ENCODE results near the gene IL20.

DNA sequence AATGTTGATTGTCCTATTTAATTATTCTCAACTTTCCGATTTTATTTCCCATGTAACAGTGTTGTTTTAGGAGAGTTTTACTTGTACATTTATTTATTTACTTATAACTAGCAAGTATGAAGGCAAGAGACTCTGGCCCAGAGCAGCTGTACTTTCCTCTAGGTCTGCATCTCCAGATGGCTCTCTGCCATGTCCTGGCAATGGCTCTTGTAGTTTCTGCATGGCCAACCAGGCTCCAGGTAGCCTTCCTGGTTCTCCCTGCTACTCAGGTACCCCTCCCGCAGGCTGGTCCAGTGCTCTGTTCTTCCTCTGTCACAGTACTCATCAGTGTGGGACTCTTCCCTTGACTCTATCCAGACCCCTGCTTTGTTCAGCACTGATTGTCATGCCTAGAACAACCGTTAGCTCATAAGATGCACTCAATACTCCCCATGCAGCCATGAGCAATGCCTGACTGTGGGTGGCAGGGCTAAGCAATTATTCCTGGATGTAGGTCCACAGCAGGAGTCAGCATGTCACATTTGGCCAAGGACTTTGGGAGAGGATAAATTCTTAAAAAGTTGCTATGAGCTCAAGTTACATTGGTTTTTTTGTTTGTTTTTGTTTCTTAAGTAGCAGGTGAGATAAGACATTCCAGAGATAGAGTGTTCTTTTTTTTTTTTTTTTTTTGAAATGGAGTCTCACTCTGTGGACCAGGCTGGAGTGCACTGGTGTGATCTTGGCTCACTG lies 10.9 kb upstream of the IL20 start:
- no peak for TF ChIP-seq ZBTB1 (CRISPR knock-in tag; IDR thresholded peaks at IDR 0.05; ENCODE audit: borderline replicate concordance)
- no peak for TF ChIP-seq ZBTB21 (CRISPR knock-in tag; IDR thresholded peaks at IDR 0.05)
- no peak for TF ChIP-seq ZSCAN20 (CRISPR knock-in tag; IDR thresholded peaks at IDR 0.05; ENCODE audit: borderline replicate concordance)
- no peak for TF ChIP-seq SP1 (IDR thresholded peaks at IDR 0.05)
- TF ChIP-seq SP1 (CRISPR knock-in tag; IDR thresholded peaks at IDR 0.05) = no peak
- TF ChIP-seq ZNF451 (CRISPR knock-in tag; IDR thresholded peaks at IDR 0.05) = no peak
- TF ChIP-seq, protein P1, sequence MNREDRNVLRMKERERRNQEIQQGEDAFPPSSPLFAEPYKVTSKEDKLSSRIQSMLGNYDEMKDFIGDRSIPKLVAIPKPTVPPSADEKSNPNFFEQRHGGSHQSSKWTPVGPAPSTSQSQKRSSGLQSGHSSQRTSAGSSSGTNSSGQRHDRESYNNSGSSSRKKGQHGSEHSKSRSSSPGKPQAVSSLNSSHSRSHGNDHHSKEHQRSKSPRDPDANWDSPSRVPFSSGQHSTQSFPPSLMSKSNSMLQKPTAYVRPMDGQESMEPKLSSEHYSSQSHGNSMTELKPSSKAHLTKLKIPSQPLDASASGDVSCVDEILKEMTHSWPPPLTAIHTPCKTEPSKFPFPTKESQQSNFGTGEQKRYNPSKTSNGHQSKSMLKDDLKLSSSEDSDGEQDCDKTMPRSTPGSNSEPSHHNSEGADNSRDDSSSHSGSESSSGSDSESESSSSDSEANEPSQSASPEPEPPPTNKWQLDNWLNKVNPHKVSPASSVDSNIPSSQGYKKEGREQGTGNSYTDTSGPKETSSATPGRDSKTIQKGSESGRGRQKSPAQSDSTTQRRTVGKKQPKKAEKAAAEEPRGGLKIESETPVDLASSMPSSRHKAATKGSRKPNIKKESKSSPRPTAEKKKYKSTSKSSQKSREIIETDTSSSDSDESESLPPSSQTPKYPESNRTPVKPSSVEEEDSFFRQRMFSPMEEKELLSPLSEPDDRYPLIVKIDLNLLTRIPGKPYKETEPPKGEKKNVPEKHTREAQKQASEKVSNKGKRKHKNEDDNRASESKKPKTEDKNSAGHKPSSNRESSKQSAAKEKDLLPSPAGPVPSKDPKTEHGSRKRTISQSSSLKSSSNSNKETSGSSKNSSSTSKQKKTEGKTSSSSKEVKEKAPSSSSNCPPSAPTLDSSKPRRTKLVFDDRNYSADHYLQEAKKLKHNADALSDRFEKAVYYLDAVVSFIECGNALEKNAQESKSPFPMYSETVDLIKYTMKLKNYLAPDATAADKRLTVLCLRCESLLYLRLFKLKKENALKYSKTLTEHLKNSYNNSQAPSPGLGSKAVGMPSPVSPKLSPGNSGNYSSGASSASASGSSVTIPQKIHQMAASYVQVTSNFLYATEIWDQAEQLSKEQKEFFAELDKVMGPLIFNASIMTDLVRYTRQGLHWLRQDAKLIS (CRISPR knock-in tag; IDR thresholded peaks at IDR 0.05) = no peak
- no peak for TF ChIP-seq MAFF (IDR thresholded peaks at IDR 0.05; ENCODE audit: low read depth, low read length)
- no peak for TF ChIP-seq KDM4B (CRISPR knock-in tag; IDR thresholded peaks at IDR 0.05)
- no peak for TF ChIP-seq ZNF431 (CRISPR knock-in tag; IDR thresholded peaks at IDR 0.05; ENCODE audit: borderline replicate concordance, low read depth)
- TF ChIP-seq, protein P2, sequence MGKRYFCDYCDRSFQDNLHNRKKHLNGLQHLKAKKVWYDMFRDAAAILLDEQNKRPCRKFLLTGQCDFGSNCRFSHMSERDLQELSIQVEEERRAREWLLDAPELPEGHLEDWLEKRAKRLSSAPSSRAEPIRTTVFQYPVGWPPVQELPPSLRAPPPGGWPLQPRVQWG (CRISPR knock-in tag; IDR thresholded peaks at IDR 0.05; ENCODE audit: borderline replicate concordance, low read depth) = no peak
- TF ChIP-seq, protein P3, sequence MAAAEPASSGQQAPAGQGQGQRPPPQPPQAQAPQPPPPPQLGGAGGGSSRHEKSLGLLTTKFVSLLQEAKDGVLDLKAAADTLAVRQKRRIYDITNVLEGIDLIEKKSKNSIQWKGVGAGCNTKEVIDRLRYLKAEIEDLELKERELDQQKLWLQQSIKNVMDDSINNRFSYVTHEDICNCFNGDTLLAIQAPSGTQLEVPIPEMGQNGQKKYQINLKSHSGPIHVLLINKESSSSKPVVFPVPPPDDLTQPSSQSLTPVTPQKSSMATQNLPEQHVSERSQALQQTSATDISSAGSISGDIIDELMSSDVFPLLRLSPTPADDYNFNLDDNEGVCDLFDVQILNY (CRISPR knock-in tag; conservative IDR thresholded peaks at IDR 0.05) = no peak
